IMR-90 (cell line): ENCODE measurements around the gene CDH7. TPM values are rescaled to one million over a fixed set of nuclear protein-coding genes. Genes with fewer than 3 reads are reported as not detected.

Experiments used
- ATAC-seq: fragments of 200-7000 bp; cut with Tn5 transposase; 2 replicates; pipeline ENCODE4 v1.9.1; 2020; ENCODE audit warnings: low read depth, mild to moderate bottlenecking, moderate library complexity
- BruUV-seq: library from RNA; stranded (reverse); fragments of 400-500 nt; replicated peaks from 2 replicates; lab custom pipeline; 2021; lab: Mats Ljungman, UMichigan
- CTCF ChIA-PET: fragments of 300-600 bp; formaldehyde crosslinking; extraction: SDS; loops from one replicate; lab custom pipeline; 2021; ENCODE audit warnings: antibody characterized with exemption; lab: Yijun Ruan, JAX
- POLR2A ChIA-PET: fragments of 300-600 bp; sonication (Branson Sonifier 250); formaldehyde crosslinking; loops from one replicate; lab custom pipeline; 2022; ENCODE audit warnings: antibody characterized with exemption; ENCODE audit not compliant: unreplicated experiment; lab: Charles Lee
- DNase-seq: peaks from one replicate; pipeline ENCODE4 v3.0.0; 2013
- H2AFZ ChIP-seq: replicated peaks from 2 replicates; pipeline ENCODE3; 2013; ENCODE audit warnings: low read length, mild to moderate bottlenecking; ENCODE audit not compliant: poor library complexity
- H2AK5ac ChIP-seq: 2 replicates; pipeline ENCODE4 v1.6.1; 2013; ENCODE audit warnings: low read depth, low read length, inconsistent platforms
- H2AK9ac ChIP-seq: replicated peaks from 2 replicates; pipeline ENCODE3; 2013; ENCODE audit warnings: mild to moderate bottlenecking, low read depth, low read length, moderate library complexity; ENCODE audit not compliant: poor library complexity
- H2BK120ac ChIP-seq: 2 replicates; pipeline ENCODE4 v1.6.1; 2013; ENCODE audit warnings: low read depth, low read length, inconsistent platforms
- H2BK15ac ChIP-seq: 3 replicates; pipeline ENCODE4 v1.6.1; 2013; ENCODE audit warnings: low read depth, low read length, inconsistent platforms
- H2BK20ac ChIP-seq: 2 replicates; pipeline ENCODE4 v1.6.1; 2013; ENCODE audit warnings: low read depth, mild to moderate bottlenecking, inconsistent platforms, low read length, moderate library complexity
- H2BK5ac ChIP-seq: 2 replicates; pipeline ENCODE4 v1.6.1; 2013; ENCODE audit warnings: mild to moderate bottlenecking, low read depth, low read length, inconsistent platforms; ENCODE audit not compliant: poor library complexity, severe bottlenecking
- H3K14ac ChIP-seq: replicated peaks from 2 replicates; pipeline ENCODE4 v1.6.1; 2013; ENCODE audit warnings: low read depth, low read length, inconsistent platforms
- H3K18ac ChIP-seq: 2 replicates; pipeline ENCODE4 v1.6.1; 2013; ENCODE audit warnings: low read depth, low read length, control low read depth
- H3K23ac ChIP-seq: 2 replicates; pipeline ENCODE4 v1.6.1; 2013; ENCODE audit warnings: low read depth, low read length, inconsistent platforms
- H3K27ac ChIP-seq: 2 replicates; pipeline ENCODE4 v1.5.1; 2013; ENCODE audit warnings: mild to moderate bottlenecking, control low read depth, low read length; ENCODE audit not compliant: insufficient read depth
- H3K27me3 ChIP-seq: 2 replicates; pipeline ENCODE4 v1.6.1; 2013; ENCODE audit warnings: low read length; ENCODE audit not compliant: control insufficient read depth, insufficient read depth
- H3K36me3 ChIP-seq: 2 replicates; pipeline ENCODE4 v1.6.1; 2013; ENCODE audit warnings: low read length, mixed read lengths; ENCODE audit not compliant: control insufficient read depth, insufficient read depth
- H3K4ac ChIP-seq: 2 replicates; pipeline ENCODE4 v1.6.1; 2013; ENCODE audit warnings: low read depth, low read length, inconsistent platforms
- H3K4me1 ChIP-seq: 2 replicates; pipeline ENCODE4 v1.6.1; 2013; ENCODE audit warnings: low read length, mixed read lengths; ENCODE audit not compliant: control insufficient read depth, insufficient read depth
- H3K4me2 ChIP-seq: 2 replicates; pipeline ENCODE4 v1.6.1; 2013; ENCODE audit warnings: low read depth, mild to moderate bottlenecking, control low read depth, low read length, moderate library complexity
- H3K4me3 ChIP-seq: 2 replicates; pipeline ENCODE4 v1.5.1; 2013; ENCODE audit warnings: low read depth, mild to moderate bottlenecking, control low read depth, low read length, moderate library complexity; ENCODE audit not compliant: insufficient read depth
- H3K56ac ChIP-seq: 2 replicates; pipeline ENCODE4 v1.6.1; 2013; ENCODE audit warnings: low read length, inconsistent platforms; ENCODE audit not compliant: insufficient read depth; ENCODE audit errors: extremely low read depth
- H3K79me1 ChIP-seq, 2 experiments: 2 replicates each; pipeline ENCODE4 v1.6.1; 2013; ENCODE audit warnings: low read length in 2 of 2, inconsistent platforms in 1 of 2, low read depth in 1 of 2
- H3K9ac ChIP-seq: 2 replicates; pipeline ENCODE4 v1.6.1; 2013; ENCODE audit warnings: low read depth, low read length, control low read depth
- H3K9me1 ChIP-seq: 2 replicates; pipeline ENCODE4 v1.6.1; 2013; ENCODE audit warnings: low read length, inconsistent platforms; ENCODE audit not compliant: insufficient read depth
- H3K9me3 ChIP-seq: 2 replicates; pipeline ENCODE4 v1.6.1; 2013; ENCODE audit warnings: low read length; ENCODE audit not compliant: control insufficient read depth, insufficient read depth
- H4K20me1 ChIP-seq: 2 replicates; pipeline ENCODE4 v1.6.1; 2013; ENCODE audit warnings: low read length, inconsistent platforms; ENCODE audit not compliant: insufficient read depth
- H4K5ac ChIP-seq: 2 replicates; pipeline ENCODE4 v1.6.1; 2013; ENCODE audit warnings: mild to moderate bottlenecking, low read depth, low read length, control low read depth
- H4K8ac ChIP-seq, 2 experiments: 2 replicates each; pipeline ENCODE4 v1.6.1; 2013; ENCODE audit warnings: low read depth in 2 of 2, low read length in 2 of 2, control low read depth in 1 of 2, inconsistent platforms in 1 of 2
- H4K91ac ChIP-seq: 2 replicates; pipeline ENCODE4 v1.6.1; 2013; ENCODE audit warnings: low read depth, low read length, inconsistent platforms; ENCODE audit not compliant: insufficient read depth
- BHLHE40 ChIP-seq: fragments of 150-350 bp; IDR thresholded peaks from 2 replicates; pipeline ENCODE4 v1.6.1; 2016; ENCODE audit warnings: mild to moderate bottlenecking, low read depth, low read length
- CEBPB ChIP-seq: IDR thresholded peaks from 2 replicates; pipeline ENCODE4 v1.6.1; 2012; ENCODE audit warnings: low read depth, low read length, improper control_type of control experiment
- CHD1 ChIP-seq: IDR thresholded peaks from 2 replicates; pipeline ENCODE4 v1.6.1; 2012; ENCODE audit warnings: low read depth, low read length, improper control_type of control experiment
- FOS ChIP-seq: fragments of 150-350 bp; IDR thresholded peaks from 2 replicates; pipeline ENCODE4 v1.6.1; 2016; ENCODE audit warnings: low read depth, low read length
- MAFK ChIP-seq: IDR thresholded peaks from 2 replicates; pipeline ENCODE4 v1.6.1; 2012; ENCODE audit warnings: low read depth, low read length, improper control_type of control experiment
- MAZ ChIP-seq: IDR thresholded peaks from 2 replicates; pipeline ENCODE4 v1.6.1; 2012; ENCODE audit warnings: low read depth, mild to moderate bottlenecking, low read length, improper control_type of control experiment, moderate library complexity, borderline replicate concordance
- MXI1 ChIP-seq: IDR thresholded peaks from 2 replicates; pipeline ENCODE4 v1.6.1; 2012; ENCODE audit warnings: low read depth, mild to moderate bottlenecking, low read length, moderate library complexity, borderline replicate concordance
- NFE2L2 ChIP-seq: fragments of 150-350 bp; IDR thresholded peaks from 2 replicates; pipeline ENCODE4 v1.6.1; 2016; ENCODE audit warnings: low read depth, mild to moderate bottlenecking, low read length
- POLR2A ChIP-seq: IDR thresholded peaks from 2 replicates; pipeline ENCODE4 v1.6.1; 2012; ENCODE audit warnings: mild to moderate bottlenecking, low read depth, low read length
- RAD21 ChIP-seq: IDR thresholded peaks from 2 replicates; pipeline ENCODE4 v1.6.1; 2012; ENCODE audit warnings: low read length, improper control_type of control experiment
- RCOR1 ChIP-seq: IDR thresholded peaks from 2 replicates; pipeline ENCODE4 v1.6.1; 2012; ENCODE audit warnings: mild to moderate bottlenecking, low read length, improper control_type of control experiment; ENCODE audit not compliant: insufficient replicate concordance
- RFX5 ChIP-seq: IDR thresholded peaks from 2 replicates; pipeline ENCODE4 v1.8.0; 2012; ENCODE audit warnings: low read depth, mild to moderate bottlenecking, low read length, moderate library complexity
- SMC3 ChIP-seq: fragments of 150-350 bp; IDR thresholded peaks from 2 replicates; pipeline ENCODE4 v1.6.1; 2016; ENCODE audit warnings: low read depth, mild to moderate bottlenecking, antibody characterized with exemption, low read length, moderate library complexity
- dilution Hi-C: fragments of 300-500 bp; cut with HindIII; formaldehyde crosslinking; loops from one replicate; pipeline ENCODE4 v1.14.3; 2018; ENCODE audit warnings: low sequenced_read_pairs; ENCODE audit not compliant: unreplicated experiment
- in situ Hi-C: fragments of 300-500 bp; cut with MboI; formaldehyde crosslinking; loops from 3 replicates; pipeline ENCODE4 v1.14.3; 2019; ENCODE audit warnings: low sequenced_read_pairs, inconsistent platforms, mixed read lengths
- intact Hi-C: fragments of 100-400 bp; cut with micrococcal nuclease; formaldehyde crosslinking; loops from 2 replicates; pipeline ENCODE4 v1.10.0; 2022
- polyA plus RNA-seq, 3 experiments: library from polyadenylated mRNA; depleted of rRNA; stranded (reverse); fragments of >200 nt; gene quantifications; 2 replicates each; pipeline ENCODE4 v1.2.3, GENCODE V29; 2012; ENCODE audit warnings: low replicate concordance in 1 of 3
- total RNA-seq: library from RNA; depleted of rRNA; stranded (reverse); fragments of >200 nt; gene quantifications from 2 replicates; pipeline ENCODE4 v1.2.3, GENCODE V29; 2012
- TF ChIP-seq, protein P1 (sequence below): fragments of 150-350 bp; IDR thresholded peaks from 2 replicates; pipeline ENCODE4 v1.6.1; 2016; ENCODE audit warnings: low read depth, mild to moderate bottlenecking, low read length, moderate library complexity, borderline replicate concordance
- TF ChIP-seq, protein P2 (sequence below): fragments of 150-350 bp; IDR thresholded peaks from 2 replicates; pipeline ENCODE4 v1.6.1; 2017; ENCODE audit warnings: mild to moderate bottlenecking, antibody characterized with exemption, low read length, low read depth
- TF ChIP-seq, protein P3 (sequence below): conservative IDR thresholded peaks from 2 replicates; pipeline ENCODE4 v1.5.1; 2012; ENCODE audit warnings: mild to moderate bottlenecking, low read depth, low read length, improper control_type of control experiment

The CDH7 gene
- total and polyA plus RNA-seq, 2 of the 4 experiments (the other 2 are of a cell fraction) = not detected

DNA sequence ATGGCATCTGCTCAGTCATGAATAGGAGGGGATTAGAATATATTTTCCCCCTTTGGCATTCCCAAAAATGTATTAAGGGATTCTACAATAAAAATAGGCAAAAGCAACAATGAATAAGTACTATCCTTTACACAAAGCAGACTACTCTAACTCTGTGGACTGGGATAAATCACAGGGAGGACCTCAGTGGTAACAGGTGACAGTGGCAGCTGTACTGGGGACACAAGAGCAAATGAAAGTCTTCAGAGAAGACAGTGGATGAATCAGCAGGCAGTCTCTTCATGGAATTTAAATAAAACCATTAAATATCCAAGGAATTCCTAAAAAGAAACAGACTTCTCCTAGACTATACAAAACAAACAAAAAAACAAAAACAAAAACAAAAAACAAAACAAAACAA is 4.8 kb downstream of the CDH7 start:
- H3K4ac ChIP-seq = no peak overlapping the region
- no peak overlapping the region for H3K4me2 ChIP-seq
- H4K20me1 ChIP-seq = no peaks in the 10 kb centered on the region
- H3K79me1 ChIP-seq = no peaks in the 10 kb centered on the region
- in situ Hi-C loops (no loop called here), dilution Hi-C loops (no loop called here), intact Hi-C loops (no loop called here)
- no peak overlapping the region for H2AFZ ChIP-seq
- H2BK5ac ChIP-seq = no peak overlapping the region
- no peak overlapping the region for H3K4me3 ChIP-seq
- no TSS peak for BruUV-seq
- no peak overlapping the region for H4K8ac ChIP-seq
- no peak overlapping the region for H2BK120ac ChIP-seq
- TF ChIP-seq, protein P1, sequence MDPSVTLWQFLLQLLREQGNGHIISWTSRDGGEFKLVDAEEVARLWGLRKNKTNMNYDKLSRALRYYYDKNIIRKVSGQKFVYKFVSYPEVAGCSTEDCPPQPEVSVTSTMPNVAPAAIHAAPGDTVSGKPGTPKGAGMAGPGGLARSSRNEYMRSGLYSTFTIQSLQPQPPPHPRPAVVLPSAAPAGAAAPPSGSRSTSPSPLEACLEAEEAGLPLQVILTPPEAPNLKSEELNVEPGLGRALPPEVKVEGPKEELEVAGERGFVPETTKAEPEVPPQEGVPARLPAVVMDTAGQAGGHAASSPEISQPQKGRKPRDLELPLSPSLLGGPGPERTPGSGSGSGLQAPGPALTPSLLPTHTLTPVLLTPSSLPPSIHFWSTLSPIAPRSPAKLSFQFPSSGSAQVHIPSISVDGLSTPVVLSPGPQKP = no peak
- TF ChIP-seq, protein P2, sequence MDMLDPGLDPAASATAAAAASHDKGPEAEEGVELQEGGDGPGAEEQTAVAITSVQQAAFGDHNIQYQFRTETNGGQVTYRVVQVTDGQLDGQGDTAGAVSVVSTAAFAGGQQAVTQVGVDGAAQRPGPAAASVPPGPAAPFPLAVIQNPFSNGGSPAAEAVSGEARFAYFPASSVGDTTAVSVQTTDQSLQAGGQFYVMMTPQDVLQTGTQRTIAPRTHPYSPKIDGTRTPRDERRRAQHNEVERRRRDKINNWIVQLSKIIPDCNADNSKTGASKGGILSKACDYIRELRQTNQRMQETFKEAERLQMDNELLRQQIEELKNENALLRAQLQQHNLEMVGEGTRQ = no peak
- no peak for TF ChIP-seq POLR2A
- TF ChIP-seq MAFK = no peak
- TF ChIP-seq RCOR1 = no peak
- TF ChIP-seq, protein P3, sequence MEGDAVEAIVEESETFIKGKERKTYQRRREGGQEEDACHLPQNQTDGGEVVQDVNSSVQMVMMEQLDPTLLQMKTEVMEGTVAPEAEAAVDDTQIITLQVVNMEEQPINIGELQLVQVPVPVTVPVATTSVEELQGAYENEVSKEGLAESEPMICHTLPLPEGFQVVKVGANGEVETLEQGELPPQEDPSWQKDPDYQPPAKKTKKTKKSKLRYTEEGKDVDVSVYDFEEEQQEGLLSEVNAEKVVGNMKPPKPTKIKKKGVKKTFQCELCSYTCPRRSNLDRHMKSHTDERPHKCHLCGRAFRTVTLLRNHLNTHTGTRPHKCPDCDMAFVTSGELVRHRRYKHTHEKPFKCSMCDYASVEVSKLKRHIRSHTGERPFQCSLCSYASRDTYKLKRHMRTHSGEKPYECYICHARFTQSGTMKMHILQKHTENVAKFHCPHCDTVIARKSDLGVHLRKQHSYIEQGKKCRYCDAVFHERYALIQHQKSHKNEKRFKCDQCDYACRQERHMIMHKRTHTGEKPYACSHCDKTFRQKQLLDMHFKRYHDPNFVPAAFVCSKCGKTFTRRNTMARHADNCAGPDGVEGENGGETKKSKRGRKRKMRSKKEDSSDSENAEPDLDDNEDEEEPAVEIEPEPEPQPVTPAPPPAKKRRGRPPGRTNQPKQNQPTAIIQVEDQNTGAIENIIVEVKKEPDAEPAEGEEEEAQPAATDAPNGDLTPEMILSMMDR = no peak
- TF ChIP-seq RFX5 = no peak
- TF ChIP-seq CHD1 = no peak
- TF ChIP-seq SMC3 = no peak
- TF ChIP-seq MAZ = no peak
- TF ChIP-seq MXI1 = no peak
- TF ChIP-seq FOS = no peak
- no peak for TF ChIP-seq BHLHE40
- TF ChIP-seq NFE2L2 = no peak
- TF ChIP-seq RAD21 = no peak
- no peak for TF ChIP-seq CEBPB
- no peak overlapping the region for H4K5ac ChIP-seq
- DNase-seq = no peak
- H2BK15ac ChIP-seq = no peak overlapping the region
- ChIA-PET POLR2A (no interaction called here), CTCF (interaction anchor here (1.6 kb wide), 1 partner anchor 11 kb away, joined by 3 read pairs; no protein-coding TSS in a partner anchor)
- no peak overlapping the region for H2BK20ac ChIP-seq
- no peak overlapping the region for H2AK9ac ChIP-seq
- no peak overlapping the region for H3K18ac ChIP-seq
- H3K9ac ChIP-seq = no peak overlapping the region
- no peak overlapping the region for H3K27ac ChIP-seq
- no peak overlapping the region for H3K23ac ChIP-seq
- no peaks in the 10 kb centered on the region for H3K4me1 ChIP-seq
- H3K56ac ChIP-seq = no peak overlapping the region
- H3K9me1 ChIP-seq = no peaks in the 10 kb centered on the region
- no peak overlapping the region for H4K91ac ChIP-seq
- H3K27me3 ChIP-seq = no peaks in the 10 kb centered on the region
- no peak overlapping the region for H3K14ac ChIP-seq
- peaks cover 8% of the 10 kb centered on the region for H3K9me3 ChIP-seq
- H3K36me3 ChIP-seq = no peaks in the 10 kb centered on the region
- ATAC-seq = no peak
- H2AK5ac ChIP-seq = no peak overlapping the region
